Esophagus muscularis mucosa (tissue), 3 donors: ENCODE measurements around the gene NOTO.

Experiments
- POLR2AphosphoS5 ChIP-seq, 2 donors: sonication (generic); formaldehyde crosslinking; IDR thresholded peaks; one replicate each; pipeline ENCODE4 v1.6.1; 2017; ENCODE audit warnings: antibody characterized with exemption in 2 of 2
- TF ChIP-seq, protein P1 (sequence below), 3 experiments: fragments of 200-600 bp in 2 of 3; fragments of 450-650 bp in 1 of 3; sonication (generic) in 2 of 3; IDR thresholded peaks; one replicate each; pipeline ENCODE4 v1.5.1; 2017 to 2019; ENCODE audit warnings: antibody characterized with exemption in 3 of 3, mild to moderate bottlenecking in 2 of 3, moderate library complexity in 1 of 3

DNA sequence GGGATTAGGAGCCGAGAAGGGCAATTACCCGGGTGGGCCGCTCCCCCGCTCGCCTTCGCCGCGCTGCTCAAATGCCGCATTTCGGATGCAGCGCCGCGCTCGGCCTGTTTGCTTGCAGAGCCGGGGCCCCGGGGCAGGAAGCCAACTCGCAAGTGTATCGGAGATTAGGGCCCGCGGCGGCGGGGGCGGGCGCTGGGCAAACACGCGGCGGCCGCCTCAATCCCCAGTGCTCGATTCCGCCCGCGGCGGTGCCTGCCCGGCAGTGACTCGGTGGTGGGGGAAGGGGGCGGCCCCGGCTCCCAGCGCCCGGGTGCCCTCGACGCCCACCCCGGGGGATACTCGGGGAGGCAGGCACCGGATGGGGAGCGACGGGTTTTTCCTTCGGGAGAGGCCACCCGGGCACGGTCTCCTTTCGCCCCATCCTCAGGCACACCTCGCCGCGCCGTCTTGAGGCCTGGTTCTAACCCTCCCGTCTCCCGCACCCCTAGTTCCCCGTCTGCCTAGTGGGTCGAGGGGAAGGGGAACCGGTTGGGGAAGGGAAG, 26.6 kb upstream of the NOTO start:
- TF ChIP-seq, protein P1, sequence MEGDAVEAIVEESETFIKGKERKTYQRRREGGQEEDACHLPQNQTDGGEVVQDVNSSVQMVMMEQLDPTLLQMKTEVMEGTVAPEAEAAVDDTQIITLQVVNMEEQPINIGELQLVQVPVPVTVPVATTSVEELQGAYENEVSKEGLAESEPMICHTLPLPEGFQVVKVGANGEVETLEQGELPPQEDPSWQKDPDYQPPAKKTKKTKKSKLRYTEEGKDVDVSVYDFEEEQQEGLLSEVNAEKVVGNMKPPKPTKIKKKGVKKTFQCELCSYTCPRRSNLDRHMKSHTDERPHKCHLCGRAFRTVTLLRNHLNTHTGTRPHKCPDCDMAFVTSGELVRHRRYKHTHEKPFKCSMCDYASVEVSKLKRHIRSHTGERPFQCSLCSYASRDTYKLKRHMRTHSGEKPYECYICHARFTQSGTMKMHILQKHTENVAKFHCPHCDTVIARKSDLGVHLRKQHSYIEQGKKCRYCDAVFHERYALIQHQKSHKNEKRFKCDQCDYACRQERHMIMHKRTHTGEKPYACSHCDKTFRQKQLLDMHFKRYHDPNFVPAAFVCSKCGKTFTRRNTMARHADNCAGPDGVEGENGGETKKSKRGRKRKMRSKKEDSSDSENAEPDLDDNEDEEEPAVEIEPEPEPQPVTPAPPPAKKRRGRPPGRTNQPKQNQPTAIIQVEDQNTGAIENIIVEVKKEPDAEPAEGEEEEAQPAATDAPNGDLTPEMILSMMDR (IDR thresholded peaks at IDR 0.05) = no peak
- no peak for TF ChIP-seq POLR2AphosphoS5 (IDR thresholded peaks at IDR 0.05)
